ACHN (cell line): ENCODE measurements around the gene COMMD2.

Experiments used
- DNase-seq: peaks from one replicate; pipeline ENCODE4 v3.0.0-alpha.2; 2015
- in situ Hi-C: cut with HindIII; loops from 2 replicates; pipeline ENCODE4 v1.10.0; 2017; ENCODE audit warnings: low sequenced_read_pairs, low pct_ligation_motif_present, low pct_unique_long_range_greater_than_20kb

Gene COMMD2

DNA sequence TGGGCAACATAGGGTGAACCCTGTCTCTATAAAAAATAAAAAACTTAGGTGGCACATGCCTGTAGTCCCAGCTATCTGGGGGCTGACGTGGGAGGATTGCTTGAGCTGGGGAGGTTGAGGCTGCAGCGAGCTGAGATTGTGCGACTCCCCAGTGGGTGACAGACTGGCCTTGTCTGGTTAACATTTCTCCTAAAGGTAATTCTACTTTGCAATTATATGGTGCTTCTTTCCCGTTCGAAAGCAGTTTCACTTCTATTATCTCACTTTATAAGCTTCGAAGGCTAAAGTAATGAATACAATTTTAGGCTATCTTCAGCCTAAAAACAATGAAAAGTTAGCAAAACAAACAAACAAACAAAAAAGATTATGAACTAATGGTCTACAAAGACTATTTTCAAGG, 35.3 kb downstream of the COMMD2 start:
- DNase-seq: no peak
- in situ Hi-C loops: no loop called here

GRCh38 chr3:149715247-149715646, 37.0 kb downstream of the COMMD2 start:
- DNase-seq: no peak
- in situ Hi-C loops: no loop called here

DNA sequence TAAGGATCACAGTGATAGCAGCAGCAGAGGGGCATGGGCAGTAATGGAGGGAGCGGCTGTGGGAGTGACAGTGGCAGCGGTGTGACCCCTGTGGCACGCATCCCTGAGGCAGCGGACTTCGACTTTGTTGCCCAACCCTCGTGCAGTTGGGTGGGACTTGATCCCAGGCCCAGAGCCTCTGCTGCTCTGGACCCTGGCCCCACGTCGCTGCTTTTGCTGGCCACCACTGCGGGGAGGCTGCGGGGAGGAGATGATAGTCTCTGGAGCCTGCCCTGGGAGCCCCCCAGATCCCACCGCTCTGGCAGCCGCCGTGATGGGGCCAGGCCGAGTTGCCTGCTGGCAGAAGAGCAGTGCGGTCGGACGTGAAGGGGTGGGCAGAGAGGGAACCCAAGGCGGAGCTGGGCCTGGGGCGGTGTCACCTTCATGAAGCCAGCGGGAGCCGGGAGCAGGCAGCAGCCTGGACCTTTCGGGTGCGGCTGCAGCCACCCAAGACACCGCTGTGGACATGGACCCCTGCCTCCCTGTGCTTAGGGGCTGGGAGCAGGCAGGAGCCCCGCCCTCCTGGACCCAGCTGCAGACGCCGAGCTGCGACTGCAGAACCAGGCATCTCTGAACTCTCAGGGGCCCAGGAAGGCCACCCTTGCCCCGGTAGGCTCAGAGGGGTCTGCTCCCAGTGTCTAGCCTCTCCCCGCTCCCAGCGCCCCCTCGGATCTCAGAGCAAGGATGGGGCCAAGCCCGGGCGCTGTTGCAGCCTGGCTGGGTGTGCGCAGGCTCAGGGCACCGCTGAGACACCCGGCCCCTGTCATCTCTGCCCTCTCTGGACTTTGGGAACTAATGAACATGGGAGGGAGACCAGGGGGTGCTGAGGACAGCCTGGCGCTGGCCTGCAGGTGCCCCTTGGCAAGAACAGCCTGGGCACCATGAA, 38.3 kb downstream of the COMMD2 start:
- DNase-seq: no peak
- in situ Hi-C loops: no loop called here

DNA sequence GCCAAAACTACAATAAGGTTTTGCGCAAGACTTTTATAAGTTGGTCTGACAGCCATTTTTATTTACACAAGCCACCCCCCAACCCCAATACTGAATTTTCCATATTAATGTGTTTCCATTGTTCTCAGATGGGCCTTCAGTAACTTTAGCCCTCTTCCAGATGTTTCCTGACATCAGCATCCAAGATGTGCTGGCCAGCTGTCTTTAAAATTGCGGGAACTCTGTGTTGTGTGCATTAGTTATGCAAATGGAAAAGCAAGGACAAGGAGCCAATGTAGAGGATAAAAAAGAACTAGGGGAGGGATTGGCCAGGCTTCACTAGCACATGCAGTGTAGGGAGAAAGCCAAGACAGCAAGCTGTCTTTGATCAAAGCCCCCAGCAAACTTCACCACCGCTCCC, 45.4 kb downstream of the COMMD2 start:
- no peak for DNase-seq

DNA sequence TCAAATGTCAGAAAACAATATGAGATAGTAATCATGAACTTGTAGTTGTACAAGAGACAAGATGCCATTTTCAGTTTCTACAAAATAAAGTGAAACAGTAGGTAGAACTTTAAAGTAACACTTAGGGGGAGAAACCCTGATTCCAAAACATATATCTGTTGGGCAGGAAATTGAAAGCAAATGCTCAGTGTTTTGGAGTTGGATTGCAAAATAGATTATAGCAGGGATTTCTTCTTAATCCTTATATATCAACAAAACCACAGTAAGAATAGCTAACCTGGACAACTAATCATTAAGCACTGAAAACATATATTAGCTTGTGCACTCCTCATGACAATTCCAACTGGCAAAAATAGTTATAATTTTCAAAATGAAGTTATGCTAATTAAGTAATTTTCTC, 46.9 kb downstream of the COMMD2 start:
- no peak for DNase-seq
- in situ Hi-C loops: no loop called here

More for the DNA sequence above, 45.4 kb downstream of the COMMD2 start:
- in situ Hi-C loops: no loop called here

- no peak for DNase-seq
- in situ Hi-C loops: no loop called here
Measured at GRCh38 chr3:149703466-149703865, 48.8 kb downstream of the COMMD2 start.

GRCh38 chr3:149702691-149703441, 49.4 kb downstream of the COMMD2 start:
- no peak for DNase-seq
- in situ Hi-C loops: no loop called here

GRCh38 chr3:149701977-149702350, 50.3 kb downstream of the COMMD2 start:
- in situ Hi-C loops: no loop called here
- DNase-seq: no peak

- in situ Hi-C loops: no loop called here
- no peak for DNase-seq
Measured at GRCh38 chr3:149701206-149701976, 50.9 kb downstream of the COMMD2 start.
